NT2/D1 (cell line): ENCODE results near the gene ACOX3.

Experiments used
- DNase-seq: peaks from one replicate; pipeline ENCODE4 v3.0.0-alpha.2; 2011; ENCODE audit warnings: low read depth, low spot score
- H3K27me3 ChIP-seq: 2 replicates; pipeline ENCODE4 v1.6.0; 2011; ENCODE audit warnings: mild to moderate bottlenecking; ENCODE audit not compliant: insufficient read length, insufficient read depth
- H3K36me3 ChIP-seq: 2 replicates; pipeline ENCODE4 v1.6.1; 2011; ENCODE audit warnings: mild to moderate bottlenecking, low read length, mixed read lengths; ENCODE audit not compliant: insufficient read depth, insufficient read length
- H3K4me1 ChIP-seq: 2 replicates; pipeline ENCODE4 v1.5.1; 2011; ENCODE audit not compliant: insufficient read depth, insufficient read length
- H3K4me3 ChIP-seq: 2 replicates; pipeline ENCODE4 v1.5.1; 2011; ENCODE audit warnings: low read depth; ENCODE audit not compliant: insufficient read length
- H3K9ac ChIP-seq: 2 replicates; pipeline ENCODE4 v1.6.0; 2011; ENCODE audit warnings: low read depth; ENCODE audit not compliant: insufficient read length
- H3K9me3 ChIP-seq: 2 replicates; pipeline ENCODE4 v1.5.1; 2011; ENCODE audit warnings: mild to moderate bottlenecking, low read length; ENCODE audit not compliant: insufficient read depth
- SUZ12 ChIP-seq: IDR thresholded peaks from 2 replicates; pipeline ENCODE4 v1.6.1; 2011; ENCODE audit not compliant: insufficient read length, insufficient read depth; ENCODE audit errors: extremely low read depth
- YY1 ChIP-seq: IDR thresholded peaks from 2 replicates; pipeline ENCODE4 v1.6.1; 2011; ENCODE audit not compliant: insufficient read length, insufficient read depth
- ZNF274 ChIP-seq: IDR thresholded peaks from 2 replicates; pipeline ENCODE4 v1.6.1; 2011; ENCODE audit warnings: mild to moderate bottlenecking, low read depth, low read length

Gene ACOX3

DNA sequence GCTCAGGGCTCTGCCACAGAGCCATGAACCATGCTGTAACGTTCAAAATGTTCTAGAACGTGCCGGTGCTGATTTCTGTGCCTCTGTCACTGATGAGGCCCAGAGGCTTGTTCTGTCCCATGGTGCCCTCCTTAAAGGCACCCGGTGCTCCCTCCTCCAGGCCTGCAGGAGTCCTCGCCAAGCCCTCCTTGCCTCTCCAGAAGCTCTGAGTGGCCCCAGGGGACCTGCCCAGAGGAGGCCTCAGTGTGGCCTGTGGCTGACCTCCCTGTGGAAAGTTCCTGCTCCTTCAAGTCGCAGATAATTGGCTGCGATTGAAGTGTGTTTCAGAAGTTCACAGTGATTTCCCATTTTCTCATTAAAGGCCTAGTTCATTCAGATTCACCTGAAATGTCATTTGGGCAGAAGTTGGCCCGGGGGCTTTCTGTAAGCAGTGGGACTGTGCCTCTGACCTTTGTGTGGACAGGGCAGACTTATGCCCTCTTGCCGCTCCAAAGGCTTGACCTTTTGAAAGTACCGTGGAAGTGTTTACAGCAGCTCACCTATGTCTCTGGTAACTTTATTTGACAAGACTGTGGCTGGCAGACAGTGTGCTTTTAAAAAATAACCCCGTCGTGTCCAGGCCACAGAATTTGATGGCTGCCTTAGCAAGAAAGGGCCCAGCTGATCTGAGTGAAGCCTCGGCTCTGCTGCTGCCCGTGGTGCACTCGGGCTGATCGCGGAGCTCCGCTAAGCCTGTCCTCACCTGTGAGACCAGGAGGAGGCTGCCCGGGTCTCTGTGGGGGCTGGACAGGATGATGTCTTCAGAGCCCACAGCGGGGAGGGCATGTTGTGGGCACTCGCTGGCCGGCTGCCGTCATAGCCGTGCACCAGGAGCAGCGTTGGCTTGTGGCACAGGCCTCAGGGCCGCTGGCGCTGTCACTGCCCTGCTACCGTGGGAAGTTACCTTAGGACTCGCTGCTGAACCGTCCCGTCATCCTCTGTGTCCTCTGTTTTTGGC is 25.4 kb upstream of the ACOX3 start:
- Histone ChIP-seq H3K4me3 (no peak overlapping the region), H3K4me1 (peaks cover 6% of the 10 kb centered on the region), H3K27me3 (no peaks in the 10 kb centered on the region), H3K9ac (no peak overlapping the region), H3K9me3 (no peaks in the 10 kb centered on the region), H3K36me3 (peaks cover 86% of the 10 kb centered on the region)
- no peak for TF ChIP-seq YY1
- TF ChIP-seq SUZ12 = no peak
- TF ChIP-seq ZNF274 = no peak
- no peak for DNase-seq

DNA sequence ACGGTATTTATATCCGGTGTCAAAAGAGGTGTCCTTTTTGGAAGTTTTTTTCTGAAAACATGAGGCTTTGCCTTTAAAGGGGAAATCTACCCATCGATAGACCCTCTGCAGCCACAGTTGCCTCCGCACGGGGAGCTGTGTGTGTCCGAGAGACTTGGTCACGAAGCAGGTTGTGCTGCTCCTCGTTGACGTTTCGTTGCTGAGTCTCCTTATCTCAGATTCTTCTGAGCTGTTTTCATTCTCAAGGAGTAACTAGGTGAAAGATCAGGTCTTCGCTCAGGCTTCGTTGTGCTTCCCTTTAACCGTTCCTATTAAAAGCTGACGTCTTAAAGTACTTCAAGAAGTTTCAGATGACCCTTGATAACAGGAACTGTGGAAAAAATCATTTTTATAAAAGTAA is 23.9 kb upstream of the ACOX3 start:
- H3K4me1 ChIP-seq = peaks cover 5% of the 10 kb centered on the region
- no peak for TF ChIP-seq YY1
- TF ChIP-seq SUZ12 = no peak
- TF ChIP-seq ZNF274 = no peak
- H3K27me3 ChIP-seq = no peaks in the 10 kb centered on the region
- no peak for DNase-seq
- peaks cover 80% of the 10 kb centered on the region for H3K36me3 ChIP-seq
- H3K4me3 ChIP-seq = no peak overlapping the region
- no peak overlapping the region for H3K9ac ChIP-seq
- H3K9me3 ChIP-seq = no peaks in the 10 kb centered on the region

DNA sequence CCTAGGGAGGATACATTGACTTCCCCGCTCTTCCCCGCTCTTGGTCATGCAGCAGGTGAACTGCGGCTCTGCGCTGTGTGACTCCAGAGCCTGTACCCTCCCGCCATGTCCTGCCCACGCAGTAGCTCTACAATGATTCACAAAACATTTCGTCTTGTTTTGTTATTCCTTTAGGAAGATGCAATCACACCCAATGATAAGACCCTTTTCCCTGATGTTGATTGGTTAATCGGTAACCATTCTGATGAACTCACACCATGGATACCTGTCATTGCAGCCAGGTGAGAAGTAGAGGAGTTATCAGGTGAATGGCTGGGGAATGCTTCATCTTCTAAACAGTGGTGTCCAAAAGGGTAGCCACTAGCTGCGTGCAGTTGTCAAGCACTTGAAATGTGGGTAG is 23.3 kb upstream of the ACOX3 start:
- H3K36me3 ChIP-seq = peaks cover 80% of the 10 kb centered on the region

DNA sequence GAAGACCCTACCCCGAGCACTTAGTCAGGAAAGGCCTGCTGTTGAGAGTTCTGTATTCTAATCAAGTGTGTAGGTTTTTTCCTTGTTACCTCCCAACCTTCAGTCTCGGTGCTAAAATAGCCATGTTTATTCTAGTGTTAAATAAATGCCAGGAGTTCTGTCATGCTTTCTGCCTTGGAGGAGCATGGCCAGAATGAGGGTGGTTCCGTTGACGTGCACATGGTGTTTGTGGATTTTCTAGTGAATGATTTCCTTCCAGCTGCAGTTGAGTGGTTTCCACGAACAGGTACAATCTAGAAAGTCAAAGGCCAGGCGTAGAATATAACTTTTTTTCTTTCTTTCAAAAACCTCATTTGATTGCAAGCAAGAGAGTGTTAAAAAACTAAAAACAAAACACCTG is 21.1 kb upstream of the ACOX3 start:
- no peaks in the 10 kb centered on the region for H3K27me3 ChIP-seq
- no peak overlapping the region for H3K9ac ChIP-seq
- TF ChIP-seq YY1 (no peak), ZNF274 (no peak), SUZ12 (no peak)
- H3K4me1 ChIP-seq = no peaks in the 10 kb centered on the region
- peaks cover 81% of the 10 kb centered on the region for H3K36me3 ChIP-seq
- no peak overlapping the region for H3K4me3 ChIP-seq
- no peaks in the 10 kb centered on the region for H3K9me3 ChIP-seq
- no peak for DNase-seq

More for the DNA sequence above, 23.3 kb upstream of the ACOX3 start:
- no peak for TF ChIP-seq YY1
- TF ChIP-seq SUZ12 = no peak
- TF ChIP-seq ZNF274 = no peak
- DNase-seq = no peak
- H3K4me3 ChIP-seq = no peak overlapping the region
- no peaks in the 10 kb centered on the region for H3K4me1 ChIP-seq
- no peak overlapping the region for H3K9ac ChIP-seq
- no peaks in the 10 kb centered on the region for H3K9me3 ChIP-seq
- no peaks in the 10 kb centered on the region for H3K27me3 ChIP-seq

DNA sequence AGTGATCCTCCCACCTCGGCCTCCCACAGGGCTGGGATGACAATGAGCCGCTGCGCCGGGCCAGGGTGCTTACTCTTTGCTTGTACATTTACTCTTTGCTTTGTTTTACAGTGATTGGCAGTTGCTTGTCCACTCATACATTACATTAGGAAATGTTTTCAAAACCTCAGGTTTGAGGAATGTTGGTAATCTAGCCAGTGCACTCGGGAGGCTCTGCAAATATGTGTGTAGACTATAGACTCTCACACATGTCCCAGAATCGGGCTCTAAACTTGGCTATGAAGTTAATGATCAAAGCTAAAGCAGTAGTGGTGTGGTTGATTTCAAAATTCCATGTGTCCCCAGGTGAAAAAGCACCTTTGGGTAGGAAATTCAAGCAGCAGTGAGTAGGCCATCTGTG is 20.6 kb upstream of the ACOX3 start:
- no peak overlapping the region for H3K9ac ChIP-seq
- no peak overlapping the region for H3K4me3 ChIP-seq
- no peak for DNase-seq
- no peaks in the 10 kb centered on the region for H3K9me3 ChIP-seq
- no peaks in the 10 kb centered on the region for H3K27me3 ChIP-seq
- H3K4me1 ChIP-seq = no peaks in the 10 kb centered on the region
- H3K36me3 ChIP-seq = peaks cover 81% of the 10 kb centered on the region
- no peak for TF ChIP-seq YY1
- TF ChIP-seq SUZ12 = no peak
- TF ChIP-seq ZNF274 = no peak

DNA sequence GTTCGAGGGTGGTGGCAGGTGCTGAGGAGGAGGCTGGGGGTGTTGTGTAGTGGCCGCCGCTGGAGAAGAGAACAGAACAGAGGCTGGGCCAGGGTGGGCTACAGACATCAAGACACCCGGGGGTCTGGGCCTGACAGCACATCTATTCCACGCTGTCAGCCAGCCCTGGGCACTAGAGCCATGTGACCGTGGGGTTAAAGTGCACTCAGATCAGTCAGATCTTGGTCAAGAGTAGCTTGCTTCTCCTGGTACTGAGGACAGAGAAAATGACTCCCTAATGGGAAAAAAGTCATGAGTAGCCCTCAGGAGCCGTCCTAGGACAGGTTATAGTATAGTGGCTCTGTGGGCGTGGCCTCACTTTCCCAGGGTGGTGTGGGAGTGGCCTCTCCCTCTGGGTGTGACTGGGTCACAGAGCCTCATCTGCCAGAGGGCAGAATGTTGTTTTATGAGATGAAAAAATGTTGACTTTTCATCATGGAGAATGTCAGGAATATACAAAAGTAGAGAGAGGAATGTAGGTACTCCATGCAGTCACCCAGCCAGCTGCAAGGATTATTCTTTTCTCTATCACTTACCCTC is 19.4 kb upstream of the ACOX3 start:
- H3K36me3 ChIP-seq = peaks cover 81% of the 10 kb centered on the region
- H3K9ac ChIP-seq = no peak overlapping the region
- no peak for DNase-seq

DNA sequence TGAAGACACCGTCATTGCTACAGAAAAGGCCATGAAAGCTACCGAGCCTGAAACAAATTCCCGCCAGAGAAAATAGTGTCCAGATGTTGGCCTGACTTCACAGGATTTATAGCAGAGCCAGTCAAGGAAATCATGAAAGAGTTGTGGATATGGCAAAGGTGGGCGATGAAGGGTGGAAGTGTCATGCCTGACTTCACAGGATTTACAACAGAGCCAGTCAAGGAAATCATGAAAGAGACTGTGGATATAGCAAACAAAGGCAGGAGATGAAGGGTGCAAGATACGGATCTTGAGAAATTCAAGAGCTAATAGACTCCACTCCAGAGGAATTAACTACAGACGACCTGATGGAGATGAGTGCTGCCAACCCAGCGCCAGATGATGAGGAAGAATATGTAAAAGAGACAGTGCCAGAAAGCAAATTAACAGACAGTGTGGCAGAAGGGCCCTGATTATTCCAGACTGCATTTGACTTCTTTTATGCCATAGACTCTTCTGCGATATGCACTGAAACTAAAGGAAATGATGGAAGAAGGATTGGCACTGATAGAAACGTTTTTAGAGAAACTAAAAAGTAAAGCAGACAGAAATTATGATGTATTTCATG is 17.2 kb upstream of the ACOX3 start:
- Histone ChIP-seq H3K36me3 (peaks cover 89% of the 10 kb centered on the region), H3K27me3 (no peaks in the 10 kb centered on the region), H3K9me3 (no peaks in the 10 kb centered on the region), H3K4me1 (no peaks in the 10 kb centered on the region), H3K4me3 (no peak overlapping the region), H3K9ac (no peak overlapping the region)
- TF ChIP-seq ZNF274 (no peak), YY1 (no peak), SUZ12 (no peak)
- no peak for DNase-seq

More for the DNA sequence above, 19.4 kb upstream of the ACOX3 start:
- TF ChIP-seq YY1 = no peak
- no peak for TF ChIP-seq ZNF274
- Histone ChIP-seq H3K9me3 (no peaks in the 10 kb centered on the region), H3K4me3 (no peak overlapping the region), H3K4me1 (no peaks in the 10 kb centered on the region), H3K27me3 (no peaks in the 10 kb centered on the region)
